Measurements from ENCODE around the gene ZNF607. TPM values are rescaled to one million over a fixed set of nuclear protein-coding genes. Genes with fewer than 3 reads are reported as not detected.
"Not testable (repeated sequence)": the region's sequence is repeated elsewhere in the genome, so short reads cannot be mapped to it uniquely, and the experiment has no call there.

The ZNF607 gene
- total RNA-seq = 2.0 and 2.3 TPM in 2 replicates

- DNase-seq (ENCODE audit: extremely low read depth, low read depth, low spot score) = peak; percentile 57
Measured at GRCh38 chr19:37719111-37719926, at the start of gene ZNF607. Gene ZNF607 (minus strand): TSS chr19:37719761. CDS start chr19:37711618, 8,143 bp downstream.

DNA sequence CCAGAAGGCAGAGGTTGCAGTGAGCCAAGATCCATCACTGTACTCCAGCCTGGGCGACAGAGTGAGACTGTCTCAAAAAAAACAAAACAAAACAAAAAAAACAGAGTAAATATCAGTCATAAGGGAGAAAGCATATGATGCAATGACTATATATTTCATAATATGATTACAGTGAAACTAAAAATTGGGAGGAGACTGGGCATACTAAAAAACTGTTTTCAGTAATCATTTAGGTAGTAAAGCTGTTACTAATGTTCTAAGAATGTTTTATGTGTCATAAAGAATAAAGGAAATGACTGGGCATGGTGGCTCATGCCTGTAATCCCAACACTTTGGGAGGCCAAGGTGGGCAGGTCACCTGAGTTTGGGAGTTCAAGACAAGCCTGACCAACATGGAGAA, 43.9 kb upstream of the ZNF607 start:
- DNase-seq (ENCODE audit: extremely low read depth, low read depth, low spot score) = no peak

DNA sequence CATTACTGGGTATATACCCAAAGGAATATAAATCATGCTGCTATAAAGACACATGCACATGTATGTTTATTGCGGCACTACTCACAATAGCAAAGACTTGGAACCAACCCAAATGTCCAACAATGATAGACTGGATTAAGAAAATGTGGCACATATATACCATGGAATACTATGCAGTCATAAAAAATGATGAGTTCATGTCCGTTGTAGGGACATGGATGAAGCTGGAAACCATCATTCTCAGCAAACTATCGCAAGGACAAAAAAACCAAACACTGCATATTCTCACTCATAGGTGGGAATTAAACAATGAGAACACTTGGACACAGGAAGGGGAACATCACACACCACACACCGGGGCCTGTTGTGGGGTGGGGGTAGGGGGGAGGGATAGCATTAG, 38.1 kb upstream of the ZNF607 start:
- DNase-seq (ENCODE audit: extremely low read depth, low read depth, low spot score) = not testable (repeated sequence)

DNA sequence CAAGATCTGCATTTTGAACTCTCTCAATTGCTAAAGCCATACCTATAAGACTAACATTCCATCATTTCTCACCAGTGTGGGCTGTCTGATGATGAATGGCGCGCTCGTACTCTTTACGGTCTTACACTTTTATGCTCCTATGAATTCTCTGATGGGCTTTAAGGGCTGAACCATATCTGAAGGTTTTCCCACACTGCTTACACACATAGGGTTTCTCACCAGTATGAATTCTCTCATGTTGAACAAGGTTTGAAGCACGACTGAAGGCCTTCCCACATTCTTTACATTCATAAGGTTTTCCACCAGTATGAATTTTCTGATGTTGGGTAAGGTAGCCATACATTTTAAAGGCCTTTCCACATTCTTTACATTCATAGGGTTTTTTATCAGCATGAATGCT, 18.8 kb upstream of the ZNF607 start:
- no peak for DNase-seq (ENCODE audit: extremely low read depth, low read depth, low spot score)

- no peak for DNase-seq (ENCODE audit: extremely low read depth, low read depth, low spot score)
Measured at GRCh38 chr19:37725181-37725580, 5.6 kb upstream of the ZNF607 start.

DNA sequence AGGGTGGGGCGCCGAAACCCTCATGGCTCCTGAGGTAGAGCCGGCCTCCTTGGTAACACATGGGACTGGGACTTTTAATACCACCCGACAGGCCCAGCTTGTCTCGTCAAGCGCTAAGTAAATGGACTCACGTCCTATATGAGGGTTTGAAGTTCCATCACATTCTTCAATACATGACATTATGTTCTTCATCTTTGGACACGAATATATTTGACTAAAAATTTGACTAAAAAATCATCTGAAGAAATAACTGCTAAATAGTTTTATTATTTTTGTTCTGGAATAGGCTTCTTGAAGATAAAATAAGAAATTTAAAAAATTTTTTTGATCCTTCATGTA, 335 bp upstream of the ZNF607 start:
- no peak for DNase-seq (ENCODE audit: extremely low read depth, low read depth, low spot score)

DNA sequence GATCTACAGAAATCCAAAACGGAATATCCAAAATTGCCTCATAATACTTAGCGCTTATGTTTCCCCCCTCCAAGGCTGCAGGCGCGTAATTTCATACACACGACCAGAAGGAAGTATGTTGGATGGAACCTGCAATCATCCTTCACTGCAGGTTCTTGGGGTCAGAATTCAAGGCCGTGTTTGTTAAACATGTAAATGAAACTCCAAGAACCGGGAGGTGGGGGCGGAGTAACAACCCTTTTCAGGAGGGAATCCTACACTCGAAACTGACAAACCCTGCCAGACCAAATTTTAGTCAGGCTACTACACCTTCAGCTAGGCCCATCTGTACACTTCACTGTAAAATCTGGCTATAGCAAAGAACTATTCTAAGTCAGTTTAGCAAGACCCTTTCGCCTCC, 1.3 kb downstream of the ZNF607 start:
- no peak for DNase-seq (ENCODE audit: extremely low read depth, low read depth, low spot score)

- DNase-seq (ENCODE audit: extremely low read depth, low read depth, low spot score) = no peak
Measured at GRCh38 chr19:37716140-37716539, 3.4 kb downstream of the ZNF607 start.

DNA sequence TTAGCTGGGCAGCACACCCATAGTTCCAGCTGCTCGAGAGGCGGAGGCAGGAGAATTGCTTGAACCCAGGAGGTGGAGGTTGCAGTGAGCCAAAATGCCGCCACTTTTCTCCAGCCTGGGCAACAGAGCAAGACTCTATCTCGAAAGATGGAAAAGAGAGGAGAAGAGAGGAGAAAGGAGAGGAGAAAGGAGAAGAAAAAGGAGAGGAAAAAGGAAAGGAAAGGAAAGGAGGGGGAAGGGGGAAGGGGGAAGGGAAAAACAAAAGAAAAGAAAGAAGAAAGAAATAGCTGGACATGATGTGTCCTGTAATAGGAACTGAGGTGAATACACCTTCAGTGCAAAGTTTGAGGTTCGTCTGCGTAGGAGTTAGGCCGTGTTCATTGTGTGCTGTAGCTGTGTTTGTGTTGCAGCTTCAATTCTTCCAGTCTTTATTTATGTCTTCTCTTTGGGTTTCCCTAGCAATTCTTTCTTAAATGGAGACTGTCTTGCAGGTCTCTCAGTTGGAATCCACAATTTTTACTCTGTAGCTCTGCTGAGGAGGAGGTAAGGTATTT, 13.4 kb downstream of the ZNF607 start:
- DNase-seq (ENCODE audit: extremely low read depth, low read depth, low spot score) = no peak

- DNase-seq (ENCODE audit: extremely low read depth, low read depth, low spot score) = no peak
Measured at GRCh38 chr19:37699057-37699456, 20.5 kb downstream of the ZNF607 start.

DNA sequence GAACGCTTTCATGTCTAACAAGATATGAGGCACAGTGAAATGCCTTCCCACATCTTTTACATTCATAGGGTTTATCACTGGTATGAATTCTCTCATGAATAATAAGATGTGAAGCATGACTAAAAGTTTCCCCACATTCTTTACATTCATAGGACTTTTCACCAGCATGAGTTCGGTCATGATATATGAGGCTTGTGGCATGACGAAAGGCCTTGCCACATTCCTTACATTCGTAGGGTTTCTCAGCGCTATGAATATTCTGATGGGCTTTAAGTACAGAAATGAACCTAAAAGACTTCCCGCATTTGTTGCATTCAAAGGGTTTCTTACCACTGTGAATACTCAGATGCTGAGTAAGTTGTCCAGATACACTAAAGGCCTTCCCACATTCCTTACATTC, 21.3 kb downstream of the ZNF607 start:
- DNase-seq (ENCODE audit: extremely low read depth, low read depth, low spot score) = no peak

DNA sequence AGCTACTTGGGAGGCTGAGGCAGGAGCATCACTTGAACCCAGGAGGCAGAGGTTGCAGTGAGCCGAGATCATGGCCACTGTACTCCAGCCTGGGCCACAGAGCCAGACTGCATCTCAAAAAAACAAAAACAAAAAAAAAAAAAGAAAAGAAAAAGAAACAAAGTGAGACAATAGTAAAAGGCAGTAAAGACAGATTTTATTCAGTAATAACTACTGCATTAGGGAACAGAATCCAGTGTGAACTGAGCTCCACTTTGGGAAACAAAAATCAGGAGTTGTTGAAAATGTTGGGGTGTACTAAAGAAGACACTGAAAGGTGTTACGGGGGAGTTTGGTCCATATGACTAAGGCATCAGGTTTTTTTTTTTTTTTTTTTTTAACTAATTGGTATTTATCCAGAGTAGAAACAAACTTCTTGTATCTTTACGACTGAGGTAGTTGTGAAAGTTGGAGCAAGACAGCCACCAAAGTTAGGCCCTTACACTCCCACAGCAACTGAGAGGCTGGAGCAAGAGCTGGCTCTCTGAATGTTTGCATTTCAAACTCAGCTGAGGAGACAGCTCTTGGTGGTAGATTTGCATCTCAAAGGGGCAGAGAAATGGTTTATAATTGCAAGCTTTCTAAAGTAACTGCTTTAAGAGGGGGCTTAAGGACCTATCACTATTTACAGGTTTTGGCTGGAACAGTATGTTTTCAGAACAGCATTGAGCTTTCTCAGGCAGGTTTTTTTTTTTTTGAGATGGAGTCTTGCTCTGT, 24.2 kb downstream of the ZNF607 start:
- no peak for DNase-seq (ENCODE audit: extremely low read depth, low read depth, low spot score)

GRCh38 chr19:37692956-37693620, 26.5 kb downstream of the ZNF607 start:
- no peak for DNase-seq (ENCODE audit: extremely low read depth, low read depth, low spot score)

GRCh38 chr19:37691881-37692504, 27.6 kb downstream of the ZNF607 start:
- DNase-seq (ENCODE audit: extremely low read depth, low read depth, low spot score) = peak; percentile 37

DNA sequence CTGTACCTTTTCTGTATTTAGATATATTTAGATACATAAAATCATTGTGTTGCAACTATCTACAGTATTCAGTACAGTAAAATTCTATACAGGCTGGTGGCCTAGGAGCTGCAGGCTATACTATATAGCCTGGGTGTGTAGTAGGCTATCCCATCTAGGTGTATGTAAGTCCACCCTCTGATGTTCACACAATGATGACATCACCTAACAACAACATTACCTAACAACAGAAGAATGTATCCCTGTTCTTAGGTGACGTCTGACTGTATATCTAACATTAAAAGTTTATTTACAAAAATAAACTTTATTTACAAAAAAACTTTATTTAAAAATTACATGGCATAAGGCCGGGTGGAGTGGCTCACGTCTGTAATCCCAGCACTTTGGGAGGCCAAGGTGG, 36.0 kb downstream of the ZNF607 start:
- DNase-seq (ENCODE audit: extremely low read depth, low read depth, low spot score) = no peak

GRCh38 chr19:37669450-37669914, 50.1 kb downstream of the ZNF607 start:
- no peak for DNase-seq (ENCODE audit: extremely low read depth, low read depth, low spot score)

GRCh38 chr19:37657157-37657556, 62.4 kb downstream of the ZNF607 start:
- DNase-seq (ENCODE audit: extremely low read depth, low read depth, low spot score) = not testable (repeated sequence)

DNA sequence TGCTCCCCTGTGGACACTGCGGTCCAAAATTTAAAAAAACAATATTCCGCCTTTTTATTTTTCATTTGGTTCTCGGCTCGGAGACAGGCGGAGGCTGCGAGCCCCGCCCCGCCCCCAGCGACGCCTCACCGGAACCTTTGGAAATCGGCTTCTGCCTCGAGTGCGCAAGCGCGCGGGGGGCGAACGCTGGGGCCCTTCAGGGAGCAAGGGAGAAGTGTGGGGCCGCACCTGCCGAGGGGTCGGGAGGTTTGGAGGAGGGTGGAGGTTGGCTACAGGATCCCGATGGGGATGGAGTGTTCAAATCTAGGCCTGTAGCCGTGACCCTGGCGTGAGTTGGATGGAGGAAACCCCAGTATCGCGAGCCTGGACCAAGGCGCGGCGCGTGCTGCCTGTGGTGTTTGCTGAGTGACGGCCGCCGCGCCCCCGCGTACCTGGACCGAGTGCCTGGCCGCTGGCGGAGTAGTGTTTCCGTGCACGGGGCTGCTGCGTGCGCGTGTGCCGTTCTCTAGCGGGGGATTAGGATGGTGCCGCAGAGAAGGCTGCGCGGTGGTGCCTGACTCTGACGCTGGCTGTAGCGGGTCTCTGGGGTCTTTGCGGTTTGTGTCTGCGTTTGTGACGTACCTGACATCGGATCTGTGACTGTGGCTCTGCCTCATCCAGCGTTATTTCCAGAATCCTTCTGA, 63.7 kb downstream of the ZNF607 start:
- no peak for DNase-seq (ENCODE audit: extremely low read depth, low read depth, low spot score)

GRCh38 chr19:37655301-37655688, 64.3 kb downstream of the ZNF607 start, which contains the start of gene ZFP30:
Gene ZFP30 (minus strand): TSS chr19:37655465. CDS start chr19:37647822, 7,643 bp downstream.
- DNase-seq (ENCODE audit: extremely low read depth, low read depth, low spot score) = no peak
